Mesendoderm (in vitro differentiated cells): ENCODE data around the gene FADD.
"Not testable (repeated sequence)": the region's sequence is repeated elsewhere in the genome, so short reads cannot be mapped to it uniquely, and the experiment has no call there.

Source experiments
- DNase-seq: peaks from one replicate; pipeline ENCODE4 v3.0.0; 2013
- H2AK5ac ChIP-seq: 2 replicates; pipeline ENCODE4 v1.6.1; 2013; ENCODE audit warnings: low read length, inconsistent platforms
- H2BK120ac ChIP-seq: 2 replicates; pipeline ENCODE4 v1.6.1; 2013; ENCODE audit warnings: low read depth, mild to moderate bottlenecking, low read length, moderate library complexity, mixed read lengths
- H2BK15ac ChIP-seq: replicated peaks from 2 replicates; pipeline ENCODE4 v1.6.1; 2013; ENCODE audit warnings: low read depth, mild to moderate bottlenecking, moderate library complexity
- H2BK5ac ChIP-seq: 2 replicates; pipeline ENCODE4 v1.6.1; 2013; ENCODE audit warnings: low read length, inconsistent platforms
- H3K18ac ChIP-seq: 2 replicates; pipeline ENCODE4 v1.6.1; 2013; ENCODE audit warnings: mild to moderate bottlenecking, low read length, mixed read lengths
- H3K23ac ChIP-seq: one replicate; pipeline ENCODE4 v1.6.1; 2013; ENCODE audit warnings: low read length
- H3K27ac ChIP-seq: 2 replicates; pipeline ENCODE4 v1.5.1; 2013; ENCODE audit warnings: low read depth, mild to moderate bottlenecking, inconsistent platforms, low read length, moderate library complexity
- H3K27me3 ChIP-seq: 2 replicates; pipeline ENCODE4 v1.6.1; 2013; ENCODE audit warnings: low read length, control low read depth, mild to moderate bottlenecking, inconsistent platforms; ENCODE audit not compliant: insufficient read depth, poor library complexity
- H3K36me3 ChIP-seq: 2 replicates; pipeline ENCODE4 v1.6.1; 2013; ENCODE audit warnings: low read length, inconsistent platforms; ENCODE audit not compliant: control insufficient read depth, insufficient read depth
- H3K4ac ChIP-seq: one replicate; pipeline ENCODE4 v1.6.1; 2013; ENCODE audit warnings: low read depth, mild to moderate bottlenecking, low read length, moderate library complexity
- H3K4me1 ChIP-seq: 2 replicates; pipeline ENCODE4 v1.6.1; 2013; ENCODE audit warnings: low read depth, low read length, inconsistent platforms; ENCODE audit not compliant: control insufficient read depth
- H3K4me2 ChIP-seq: 2 replicates; pipeline ENCODE4 v1.6.1; 2013; ENCODE audit warnings: low read length
- H3K4me3 ChIP-seq: 2 replicates; pipeline ENCODE4 v1.5.1; 2013; ENCODE audit warnings: mild to moderate bottlenecking, low read length
- H3K56ac ChIP-seq: one replicate; pipeline ENCODE4 v1.6.1; 2013; ENCODE audit warnings: low read length
- H3K79me1 ChIP-seq: 2 replicates; pipeline ENCODE4 v1.6.1; 2013; ENCODE audit warnings: low read length, inconsistent platforms
- H3K79me2 ChIP-seq: 2 replicates; pipeline ENCODE4 v1.6.1; 2013; ENCODE audit warnings: mild to moderate bottlenecking, low read length; ENCODE audit not compliant: control insufficient read depth, insufficient read depth
- H3K9ac ChIP-seq: 2 replicates; pipeline ENCODE4 v1.6.1; 2013; ENCODE audit warnings: low read length, inconsistent platforms
- H4K5ac ChIP-seq: one replicate; pipeline ENCODE4 v1.6.1; 2013; ENCODE audit warnings: low read length
- H4K8ac ChIP-seq: one replicate; pipeline ENCODE4 v1.6.1; 2013; ENCODE audit warnings: low read depth, mild to moderate bottlenecking, control low read depth, low read length, moderate library complexity
- WGBS: extraction: QIAGEN DNeasy Blood & Tissue Kit; methylation state at CpG from one replicate; pipeline ENCODE4 v1.1.7; 2013; ENCODE audit warnings: low lambda C conversion rate, missing lambda C conversion rate; ENCODE audit not compliant: insufficient coverage; ENCODE audit errors: extremely low coverage; 5-methylcytosine and 5-hydroxymethylcytosine counted together

Gene FADD

GRCh38 chr11:70217388-70217787 is 14.3 kb downstream of the FADD start:
- not testable (repeated sequence) for H2AK5ac ChIP-seq, H3K79me1 ChIP-seq, H4K8ac ChIP-seq, H3K9ac ChIP-seq, H3K23ac ChIP-seq, H3K79me2 ChIP-seq, H4K5ac ChIP-seq, H3K36me3 ChIP-seq, H2BK120ac ChIP-seq, H3K27me3 ChIP-seq, DNase-seq, H2BK15ac ChIP-seq, H3K4me2 ChIP-seq, H3K4me3 ChIP-seq, H3K4me1 ChIP-seq
- Histone ChIP-seq H3K4ac (peak overlapping the region; percentile 5), H3K18ac (peak overlapping the region; percentile 82), H2BK5ac (peak overlapping the region; percentile 67), H3K56ac (peak overlapping the region; percentile 79), H3K27ac (peak overlapping the region; percentile 27)
- no CpG with 5 or more reads among the region's 5 CpGs for WGBS

- H3K18ac ChIP-seq, H4K8ac ChIP-seq, H3K4me3 ChIP-seq, H2BK120ac ChIP-seq, H2AK5ac ChIP-seq, H3K4me2 ChIP-seq, H3K27me3 ChIP-seq, H3K36me3 ChIP-seq, H3K4me1 ChIP-seq, H2BK15ac ChIP-seq, H4K5ac ChIP-seq, H3K23ac ChIP-seq, H3K79me2 ChIP-seq, H3K4ac ChIP-seq, H3K79me1 ChIP-seq: not testable (repeated sequence)
- peak overlapping the region; percentile 25 for H2BK5ac ChIP-seq
- H3K56ac ChIP-seq, result peak overlapping the region; percentile 70
- H3K27ac ChIP-seq, result peak overlapping the region; percentile 72
- WGBS, result no CpG with 5 or more reads among the region's 8 CpGs
- H3K9ac ChIP-seq, result peak overlapping the region; percentile 36
- peak; percentile 69 for DNase-seq
Observed at GRCh38 chr11:70218076-70218475, 15.0 kb downstream of the FADD start.

- peak overlapping the region; percentile 87 for H3K18ac ChIP-seq
- H3K27me3 ChIP-seq, result no peaks in the 10 kb centered on the region
- peak overlapping the region; percentile 72 for H2AK5ac ChIP-seq
- H2BK120ac ChIP-seq, result peak overlapping the region; percentile 10
- peak overlapping the region; percentile 99 for H2BK5ac ChIP-seq
- no peak overlapping the region for H3K4me2 ChIP-seq
- DNase-seq, result peak; percentile 78
- WGBS, result no CpG with 5 or more reads among the region's 3 CpGs
- H3K9ac ChIP-seq, result no peak overlapping the region
- H3K4me3 ChIP-seq, result no peak overlapping the region
- H4K5ac ChIP-seq, result no peak overlapping the region
- H3K36me3 ChIP-seq, result no peaks in the 10 kb centered on the region
- H3K4me1 ChIP-seq, result peaks cover 2% of the 10 kb centered on the region
- peak overlapping the region; percentile 46 for H3K27ac ChIP-seq
- H3K79me1 ChIP-seq, result no peaks in the 10 kb centered on the region
- H3K4ac ChIP-seq, result peak overlapping the region; percentile 36
- no peak overlapping the region for H4K8ac ChIP-seq
- H3K79me2 ChIP-seq, result no peaks in the 10 kb centered on the region
- no peak overlapping the region for H2BK15ac ChIP-seq
- peak overlapping the region; percentile 78 for H3K56ac ChIP-seq
- no peak overlapping the region for H3K23ac ChIP-seq
Observed at GRCh38 chr11:70220136-70220535, 17.0 kb downstream of the FADD start.

DNA sequence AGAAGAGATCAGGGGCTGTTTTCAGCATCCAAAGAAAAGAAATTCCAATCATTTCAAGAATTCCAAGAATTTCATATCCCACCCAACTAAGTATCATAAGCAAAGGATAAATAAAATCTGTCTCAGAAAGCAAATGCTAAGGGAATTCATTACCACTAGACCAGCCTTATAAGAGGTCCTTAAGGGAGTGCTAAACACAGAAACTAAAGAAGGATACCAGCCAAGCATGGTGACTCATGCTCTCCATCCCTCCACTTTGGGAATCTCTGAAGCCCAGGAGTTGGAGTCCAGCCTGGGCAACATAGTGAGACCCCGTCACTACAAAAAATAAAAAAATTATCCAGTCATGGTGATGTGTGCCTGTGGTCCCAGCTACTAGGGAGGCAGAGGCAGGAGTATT is 17.8 kb downstream of the FADD start:
- H3K18ac ChIP-seq, result peak overlapping the region; percentile 87
- no peak overlapping the region for H3K4me3 ChIP-seq
- H3K4ac ChIP-seq, result peak overlapping the region; percentile 90
- peak overlapping the region; percentile 82 for H2AK5ac ChIP-seq
- peak overlapping the region; percentile 46 for H3K27ac ChIP-seq
- peak overlapping the region; percentile 59 for H2BK5ac ChIP-seq
- H3K27me3 ChIP-seq, result no peaks in the 10 kb centered on the region
- no peak overlapping the region for H3K56ac ChIP-seq
- DNase-seq, result peak; percentile 38
- no peak overlapping the region for H4K8ac ChIP-seq
- no peaks in the 10 kb centered on the region for H3K79me2 ChIP-seq
- no peak overlapping the region for H3K23ac ChIP-seq
- no peaks in the 10 kb centered on the region for H3K79me1 ChIP-seq
- peak overlapping the region; percentile 93 for H2BK120ac ChIP-seq
- H2BK15ac ChIP-seq, result peak overlapping the region; percentile 47
- no peak overlapping the region for H4K5ac ChIP-seq
- H3K4me1 ChIP-seq, result peaks cover 3% of the 10 kb centered on the region
- WGBS, result no CpG with 5 or more reads among the region's 1 CpG
- no peaks in the 10 kb centered on the region for H3K36me3 ChIP-seq
- no peak overlapping the region for H3K9ac ChIP-seq
- H3K4me2 ChIP-seq, result no peak overlapping the region

- peak overlapping the region; percentile 93 for H2AK5ac ChIP-seq
- H2BK5ac ChIP-seq, result peak overlapping the region; percentile 97
- no peak overlapping the region for H3K9ac ChIP-seq
- H4K5ac ChIP-seq, result no peak overlapping the region
- H3K56ac ChIP-seq, result peak overlapping the region; percentile 81
- peak; percentile 49 for DNase-seq
- H4K8ac ChIP-seq, result no peak overlapping the region
- H3K36me3 ChIP-seq, result no peaks in the 10 kb centered on the region
- H3K18ac ChIP-seq, result peak overlapping the region; percentile 19
- no peaks in the 10 kb centered on the region for H3K27me3 ChIP-seq
- peak overlapping the region; percentile 60 for H3K4ac ChIP-seq
- no peak overlapping the region for H2BK120ac ChIP-seq
- peak overlapping the region; percentile 62 for H3K27ac ChIP-seq
- H3K79me2 ChIP-seq, result no peaks in the 10 kb centered on the region
- no peak overlapping the region for H3K4me3 ChIP-seq
- H3K4me2 ChIP-seq, result no peak overlapping the region
- peaks cover 10% of the 10 kb centered on the region for H3K4me1 ChIP-seq
- no peak overlapping the region for H2BK15ac ChIP-seq
- no peaks in the 10 kb centered on the region for H3K79me1 ChIP-seq
- H3K23ac ChIP-seq, result peak overlapping the region; percentile 57
- WGBS, result no CpG with 5 or more reads among the region's 8 CpGs
Observed at GRCh38 chr11:70225681-70226177, 22.6 kb downstream of the FADD start.

DNA sequence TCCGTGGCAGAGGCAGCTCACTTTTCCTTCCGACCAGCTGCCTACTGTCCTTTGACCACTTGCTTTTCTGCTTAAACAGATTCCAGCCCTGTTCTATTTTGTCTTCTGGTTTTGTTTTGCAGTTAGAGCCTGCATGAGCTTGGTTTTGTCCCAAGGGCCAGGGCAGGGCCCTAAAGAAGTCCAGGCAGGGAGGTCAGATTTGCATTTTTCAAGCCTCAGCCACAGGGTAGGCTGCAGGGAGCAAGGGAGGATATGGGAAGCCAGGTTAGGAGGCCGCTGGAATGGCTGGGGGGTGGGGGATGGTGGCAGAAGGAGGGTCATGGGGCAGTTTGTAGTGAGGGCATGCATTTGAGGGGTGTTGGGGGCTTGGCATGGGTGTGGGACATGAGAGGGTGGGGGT is 23.1 kb downstream of the FADD start:
- Histone ChIP-seq H3K56ac (peak overlapping the region; percentile 81), H3K4me1 (peaks cover 10% of the 10 kb centered on the region), H3K36me3 (no peaks in the 10 kb centered on the region), H2BK120ac (peak overlapping the region; percentile 16), H2BK5ac (peak overlapping the region; percentile 97), H3K23ac (no peak overlapping the region), H3K4me2 (no peak overlapping the region), H3K4ac (peak overlapping the region; percentile 60), H3K4me3 (no peak overlapping the region), H3K79me2 (no peaks in the 10 kb centered on the region), H2AK5ac (peak overlapping the region; percentile 97), H2BK15ac (no peak overlapping the region), H3K9ac (peak overlapping the region; percentile 54), H4K8ac (no peak overlapping the region), H3K18ac (peak overlapping the region; percentile 9), H3K27me3 (no peaks in the 10 kb centered on the region), H3K79me1 (no peaks in the 10 kb centered on the region), H4K5ac (no peak overlapping the region), H3K27ac (peak overlapping the region; percentile 62)
- WGBS, result no CpG with 5 or more reads among the region's 3 CpGs
- no peak for DNase-seq
